HL-60 (cell line): ENCODE results near the gene HNRNPA0.
A peak's percentile ranks its signal among the peaks of the same experiment; 100 is the strongest.

Source experiments
- DNase-seq, 2 experiments: peaks; one replicate each; pipeline ENCODE4 v3.0.0-alpha.2; 2010 to 2020; ENCODE audit warnings: low read depth in 1 of 2, low spot score in 1 of 2
- H3K27ac ChIP-seq: fragments of 250-450 bp; sonication (Bioruptor Pico); replicated peaks from 2 replicates; pipeline ENCODE4 v1.5.1; 2020; ENCODE audit warnings: mild to moderate bottlenecking, moderate library complexity
- H3K27me3 ChIP-seq: fragments of 250-450 bp; sonication (Bioruptor Pico); 2 replicates; pipeline ENCODE4 v1.5.1; 2021; ENCODE audit warnings: mild to moderate bottlenecking, moderate library complexity; ENCODE audit not compliant: insufficient read depth, poor library complexity, severe bottlenecking
- H3K4me3 ChIP-seq: replicated peaks from 2 replicates; pipeline ENCODE4 v1.5.1; 2011; ENCODE audit warnings: mild to moderate bottlenecking, control low read depth, low read length; ENCODE audit not compliant: insufficient read depth
- GABPA ChIP-seq: IDR thresholded peaks from 2 replicates; pipeline ENCODE4 v1.6.1; 2012; ENCODE audit warnings: low read depth
- POLR2AphosphoS5 ChIP-seq: IDR thresholded peaks from 2 replicates; pipeline ENCODE4 v1.6.1; 2012; ENCODE audit warnings: low read depth
- SPI1 ChIP-seq: IDR thresholded peaks from 2 replicates; pipeline ENCODE4 v1.6.1; 2012; ENCODE audit warnings: low read depth, mild to moderate bottlenecking, borderline replicate concordance
- TF ChIP-seq, protein P1 (sequence below): IDR thresholded peaks from one replicate; pipeline ENCODE4 v1.5.1; 2011; ENCODE audit warnings: low read length, control low read depth, inconsistent platforms; ENCODE audit not compliant: insufficient read depth
- TF ChIP-seq, protein P2 (sequence below): IDR thresholded peaks from 2 replicates; pipeline ENCODE4 v1.6.1; 2012; ENCODE audit warnings: low read depth; ENCODE audit not compliant: insufficient replicate concordance

Gene HNRNPA0

GRCh38 chr5:137743031-137743640, 11.0 kb downstream of the HNRNPA0 start:
- TF ChIP-seq, protein P1, sequence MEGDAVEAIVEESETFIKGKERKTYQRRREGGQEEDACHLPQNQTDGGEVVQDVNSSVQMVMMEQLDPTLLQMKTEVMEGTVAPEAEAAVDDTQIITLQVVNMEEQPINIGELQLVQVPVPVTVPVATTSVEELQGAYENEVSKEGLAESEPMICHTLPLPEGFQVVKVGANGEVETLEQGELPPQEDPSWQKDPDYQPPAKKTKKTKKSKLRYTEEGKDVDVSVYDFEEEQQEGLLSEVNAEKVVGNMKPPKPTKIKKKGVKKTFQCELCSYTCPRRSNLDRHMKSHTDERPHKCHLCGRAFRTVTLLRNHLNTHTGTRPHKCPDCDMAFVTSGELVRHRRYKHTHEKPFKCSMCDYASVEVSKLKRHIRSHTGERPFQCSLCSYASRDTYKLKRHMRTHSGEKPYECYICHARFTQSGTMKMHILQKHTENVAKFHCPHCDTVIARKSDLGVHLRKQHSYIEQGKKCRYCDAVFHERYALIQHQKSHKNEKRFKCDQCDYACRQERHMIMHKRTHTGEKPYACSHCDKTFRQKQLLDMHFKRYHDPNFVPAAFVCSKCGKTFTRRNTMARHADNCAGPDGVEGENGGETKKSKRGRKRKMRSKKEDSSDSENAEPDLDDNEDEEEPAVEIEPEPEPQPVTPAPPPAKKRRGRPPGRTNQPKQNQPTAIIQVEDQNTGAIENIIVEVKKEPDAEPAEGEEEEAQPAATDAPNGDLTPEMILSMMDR, result peak; percentile 16
- TF ChIP-seq, protein P2, sequence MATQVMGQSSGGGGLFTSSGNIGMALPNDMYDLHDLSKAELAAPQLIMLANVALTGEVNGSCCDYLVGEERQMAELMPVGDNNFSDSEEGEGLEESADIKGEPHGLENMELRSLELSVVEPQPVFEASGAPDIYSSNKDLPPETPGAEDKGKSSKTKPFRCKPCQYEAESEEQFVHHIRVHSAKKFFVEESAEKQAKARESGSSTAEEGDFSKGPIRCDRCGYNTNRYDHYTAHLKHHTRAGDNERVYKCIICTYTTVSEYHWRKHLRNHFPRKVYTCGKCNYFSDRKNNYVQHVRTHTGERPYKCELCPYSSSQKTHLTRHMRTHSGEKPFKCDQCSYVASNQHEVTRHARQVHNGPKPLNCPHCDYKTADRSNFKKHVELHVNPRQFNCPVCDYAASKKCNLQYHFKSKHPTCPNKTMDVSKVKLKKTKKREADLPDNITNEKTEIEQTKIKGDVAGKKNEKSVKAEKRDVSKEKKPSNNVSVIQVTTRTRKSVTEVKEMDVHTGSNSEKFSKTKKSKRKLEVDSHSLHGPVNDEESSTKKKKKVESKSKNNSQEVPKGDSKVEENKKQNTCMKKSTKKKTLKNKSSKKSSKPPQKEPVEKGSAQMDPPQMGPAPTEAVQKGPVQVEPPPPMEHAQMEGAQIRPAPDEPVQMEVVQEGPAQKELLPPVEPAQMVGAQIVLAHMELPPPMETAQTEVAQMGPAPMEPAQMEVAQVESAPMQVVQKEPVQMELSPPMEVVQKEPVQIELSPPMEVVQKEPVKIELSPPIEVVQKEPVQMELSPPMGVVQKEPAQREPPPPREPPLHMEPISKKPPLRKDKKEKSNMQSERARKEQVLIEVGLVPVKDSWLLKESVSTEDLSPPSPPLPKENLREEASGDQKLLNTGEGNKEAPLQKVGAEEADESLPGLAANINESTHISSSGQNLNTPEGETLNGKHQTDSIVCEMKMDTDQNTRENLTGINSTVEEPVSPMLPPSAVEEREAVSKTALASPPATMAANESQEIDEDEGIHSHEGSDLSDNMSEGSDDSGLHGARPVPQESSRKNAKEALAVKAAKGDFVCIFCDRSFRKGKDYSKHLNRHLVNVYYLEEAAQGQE, result no peak
- Histone ChIP-seq H3K4me3 (no peak overlapping the region), H3K27me3 (no peaks in the 10 kb centered on the region), H3K27ac (no peak overlapping the region)
- peak in 1 of 2 experiments; percentile 24 for DNase-seq

- H3K4me3 ChIP-seq, result no peak overlapping the region
- no peaks in the 10 kb centered on the region for H3K27me3 ChIP-seq
- TF ChIP-seq POLR2AphosphoS5 (no peak), GABPA (no peak), SPI1 (no peak)
- TF ChIP-seq, protein P2, result no peak
- TF ChIP-seq, protein P1, result no peak
- no peak for DNase-seq
- no peak overlapping the region for H3K27ac ChIP-seq
These were observed 12.4 kb downstream of the HNRNPA0 start for GRCh38 chr5:137741718-137742117.

GRCh38 chr5:137739737-137740136, 14.4 kb downstream of the HNRNPA0 start:
- TF ChIP-seq GABPA (no peak), SPI1 (no peak), POLR2AphosphoS5 (no peak)
- TF ChIP-seq, protein P1, result no peak
- TF ChIP-seq, protein P2, result no peak
- Histone ChIP-seq H3K27ac (no peak overlapping the region), H3K27me3 (no peaks in the 10 kb centered on the region), H3K4me3 (no peak overlapping the region)
- DNase-seq, result no peak
